Measurements from ENCODE around the gene SFT2D3.

The SFT2D3 gene

GRCh38 chr2:127683056-127683455 is 18.2 kb upstream of the SFT2D3 start:
- no peak for DNase-seq

- no peak for DNase-seq
Measured at GRCh38 chr2:127683757-127684156, 17.5 kb upstream of the SFT2D3 start.

DNA sequence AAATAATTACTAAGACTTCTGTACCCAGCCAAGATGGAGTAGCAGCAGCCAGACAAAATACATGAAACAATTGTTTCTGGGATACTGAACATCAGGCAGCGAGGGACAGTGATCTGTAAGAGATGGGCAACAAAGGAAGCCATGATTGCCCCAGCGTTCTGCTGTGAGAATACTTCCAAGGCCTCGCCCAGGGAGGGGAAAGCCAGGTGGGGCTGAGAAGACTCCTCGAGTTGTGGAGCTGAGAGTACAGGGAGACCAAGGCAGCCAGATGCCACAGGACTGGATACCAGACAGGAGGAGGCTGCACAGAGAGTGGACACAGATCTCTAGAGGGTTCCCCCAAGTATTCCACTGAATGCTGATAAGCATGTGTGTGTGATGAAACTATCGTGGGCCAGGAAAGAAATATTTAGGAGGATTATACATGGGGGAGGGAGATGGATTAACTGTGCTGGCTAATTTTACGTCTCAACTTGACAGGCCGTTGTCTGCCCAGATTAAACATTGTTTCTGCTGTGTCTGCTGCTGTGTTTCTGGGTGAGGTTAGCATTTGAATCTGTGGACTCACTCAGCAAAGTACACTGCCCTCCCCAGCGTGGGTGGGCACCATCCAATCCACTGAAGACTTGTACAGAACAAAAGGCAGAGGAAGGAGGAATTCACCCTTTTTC is 15.8 kb upstream of the SFT2D3 start:
- DNase-seq: no peak

- DNase-seq: no peak
Measured at GRCh38 chr2:127688405-127688804, 12.9 kb upstream of the SFT2D3 start.

GRCh38 chr2:127690696-127691095 is 10.6 kb upstream of the SFT2D3 start:
- DNase-seq: no peak

GRCh38 chr2:127694986-127695385 is 6.3 kb upstream of the SFT2D3 start:
- no peak for DNase-seq

- DNase-seq: peak; percentile 28 to 33
Measured at GRCh38 chr2:127695491-127696472, 5.5 kb upstream of the SFT2D3 start.

GRCh38 chr2:127697482-127698180 is 3.7 kb upstream of the SFT2D3 start:
- DNase-seq: no peak

GRCh38 chr2:127698553-127699355 is 2.5 kb upstream of the SFT2D3 start:
- DNase-seq: no peak

GRCh38 chr2:127700527-127701192 is 637 bp upstream of the SFT2D3 start:
- no peak for DNase-seq

GRCh38 chr2:127701651-127702394 is 526 bp downstream of the SFT2D3 start:
- DNase-seq: peak; percentile 72 to 77

DNA sequence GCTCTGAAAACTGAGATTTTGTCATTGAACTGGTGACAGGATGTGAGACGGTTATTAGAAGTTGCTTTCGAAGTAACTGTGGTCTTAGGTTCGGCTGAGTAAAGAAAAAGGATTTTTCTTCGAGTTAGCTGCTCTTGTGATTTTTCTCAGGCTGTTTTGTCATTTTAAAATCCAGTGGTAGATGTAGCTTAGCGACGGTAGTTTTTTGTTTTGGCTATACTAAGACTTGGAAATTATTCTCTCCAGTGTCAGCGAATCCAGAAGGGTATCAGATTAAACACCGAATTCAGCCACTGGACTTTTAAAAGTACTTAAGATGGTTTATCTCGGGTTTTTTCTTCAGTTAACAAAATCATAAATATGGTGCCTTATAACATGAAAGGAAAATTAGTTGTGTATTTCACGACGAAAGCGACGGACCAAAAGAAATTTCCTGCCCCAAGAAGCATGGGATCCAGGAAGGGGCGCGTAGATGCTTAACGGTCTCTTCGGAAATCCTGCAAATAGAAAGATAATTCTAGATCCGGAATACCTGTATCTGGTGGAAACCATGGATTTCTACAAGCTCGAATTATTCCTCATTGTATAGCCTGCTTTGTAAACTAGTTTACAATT is 1.2 kb downstream of the SFT2D3 start:
- DNase-seq: no peak

DNA sequence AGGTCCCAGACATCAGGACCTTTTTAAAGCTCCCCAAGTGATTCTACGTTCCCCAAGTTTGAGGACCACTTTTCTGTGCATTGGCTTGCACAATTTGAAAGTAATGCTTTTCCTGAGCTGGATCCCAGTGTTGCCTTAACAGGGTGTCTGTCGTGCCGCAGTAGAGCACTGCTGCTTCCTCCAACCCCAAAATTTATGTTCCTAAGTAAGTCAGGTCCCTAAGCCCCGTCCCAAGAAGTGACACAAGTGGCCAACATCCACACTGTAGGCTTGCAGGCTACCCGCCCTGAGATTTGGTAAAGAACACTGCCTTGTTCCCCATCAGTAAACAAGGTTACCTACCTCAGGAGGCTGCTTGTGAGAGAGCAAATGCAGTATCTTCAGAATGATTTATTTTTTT is 2.0 kb downstream of the SFT2D3 start:
- DNase-seq: no peak

GRCh38 chr2:127704641-127705390 is 3.5 kb downstream of the SFT2D3 start:
- no peak for DNase-seq

DNA sequence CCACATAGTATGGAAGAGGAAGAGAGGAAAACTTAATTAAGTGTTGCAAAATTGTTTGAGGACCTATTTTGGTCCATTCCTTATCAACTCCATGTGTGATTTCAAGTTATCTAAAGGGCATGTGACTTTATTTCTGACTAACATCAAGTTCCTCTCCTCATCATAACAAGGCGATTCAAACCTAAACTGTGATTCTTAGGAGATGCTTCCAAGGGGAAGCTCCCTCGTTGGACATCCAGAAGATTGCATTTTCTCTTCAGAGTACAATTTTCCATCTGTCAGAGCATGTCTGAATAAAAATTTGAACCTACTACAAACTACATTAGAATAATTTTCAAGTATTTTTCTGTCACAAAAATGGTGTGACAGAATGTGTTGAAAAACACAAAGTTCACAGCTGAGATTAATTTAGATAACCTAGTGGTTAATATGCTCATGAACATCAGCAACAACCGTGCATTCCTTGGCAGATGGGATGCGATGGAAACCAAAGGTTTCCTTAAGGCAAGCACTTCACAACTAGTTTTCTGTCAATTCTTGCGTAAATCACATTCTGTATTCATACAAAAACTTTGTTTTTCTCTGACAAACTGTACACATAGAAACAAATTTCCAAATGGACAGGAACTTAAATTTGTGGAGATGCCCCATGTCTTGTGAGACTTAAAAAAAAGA is 4.2 kb downstream of the SFT2D3 start:
- no peak for DNase-seq

DNA sequence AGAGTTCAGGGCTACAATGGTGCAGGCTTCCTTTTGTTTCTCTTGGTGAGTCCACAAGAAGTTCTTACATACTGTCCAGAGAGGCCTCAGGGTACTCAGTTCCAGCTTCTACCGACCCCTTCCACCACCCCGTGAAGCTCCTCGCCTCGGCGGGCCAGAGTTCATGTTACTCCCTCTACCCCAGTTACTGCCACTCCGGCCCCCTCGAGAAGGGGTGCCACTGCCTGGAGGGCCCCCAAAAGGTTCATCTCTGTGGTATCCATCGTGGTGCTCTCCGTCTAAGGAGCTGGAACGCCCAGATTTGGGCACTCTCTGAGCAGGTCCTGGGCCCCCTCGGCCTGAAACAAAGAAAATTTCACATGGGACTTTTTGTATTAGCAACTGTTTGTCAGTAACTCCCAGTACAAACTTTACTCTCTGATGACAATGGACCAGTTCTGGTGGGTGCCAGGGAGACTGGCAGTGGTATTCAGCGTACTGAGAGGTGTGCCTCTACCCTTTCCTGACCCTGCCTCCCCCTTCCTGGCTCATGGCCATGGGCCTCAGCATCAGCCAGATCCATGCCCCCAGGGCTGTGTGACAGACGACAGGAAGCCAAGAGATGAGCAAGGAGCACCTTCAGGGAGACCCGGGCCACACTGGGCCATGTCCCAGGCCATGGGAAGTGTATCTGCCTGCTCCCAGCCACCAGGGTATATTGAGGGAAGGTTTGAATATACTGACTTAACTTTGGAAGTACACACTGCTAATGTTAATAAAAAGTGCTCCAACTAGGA is 5.1 kb downstream of the SFT2D3 start:
- DNase-seq: no peak

DNA sequence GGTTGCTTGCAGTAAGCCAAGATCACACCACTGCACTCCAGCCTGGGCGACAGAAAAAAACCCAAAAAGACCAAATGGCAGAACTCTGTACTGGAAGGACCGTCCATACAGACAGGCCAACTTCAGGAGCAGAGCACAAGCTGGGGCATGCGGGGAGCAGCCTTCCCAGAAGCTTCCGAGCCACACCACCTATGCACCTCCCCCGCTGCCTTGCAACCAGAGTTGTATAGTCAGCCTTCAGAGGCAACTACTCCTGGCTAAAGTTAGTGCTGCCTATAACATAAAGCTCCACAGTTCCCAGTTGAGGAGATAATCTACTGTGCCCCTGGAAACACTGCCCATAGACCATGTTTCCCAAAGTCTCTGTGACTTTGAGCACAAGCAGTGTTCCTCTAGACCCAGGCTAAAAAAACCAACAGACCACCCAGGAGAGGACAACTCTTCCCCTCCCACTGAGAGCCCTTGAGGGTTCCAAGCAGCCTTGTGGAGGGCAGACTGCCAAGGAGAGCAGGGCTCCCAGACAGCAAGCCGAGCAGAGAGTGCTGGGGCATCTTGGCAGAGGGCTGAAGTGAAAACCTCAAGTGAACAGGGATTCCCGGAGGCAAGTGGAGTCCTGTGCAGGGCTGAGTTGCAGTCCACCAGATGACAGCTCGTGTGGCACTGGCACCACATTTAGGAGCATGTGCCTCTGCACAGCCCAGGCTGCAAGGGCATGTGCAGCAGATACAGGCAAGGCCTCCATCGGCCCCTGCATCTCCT is 6.8 kb downstream of the SFT2D3 start:
- DNase-seq: no peak

GRCh38 chr2:127709336-127709735 is 8.0 kb downstream of the SFT2D3 start:
- DNase-seq: no peak
